HepG2 (cell line): Measurements from ENCODE around the gene ABCD2. TPM values are rescaled to one million over a fixed set of nuclear protein-coding genes. Genes with fewer than 3 reads are reported as not detected.

Experiments
- polyA plus RNA-seq, 8 experiments: library from polyadenylated mRNA; depleted of rRNA in 3 of 8; stranded (reverse) in 7 of 8; unstranded in 1 of 8; fragments of >200 nt; fragmentation: Illumina TruSeq in 4 of 8; extraction: Trizol in 4 of 8; gene quantifications; 2 replicates each; pipeline versions ENCODE4 v1.2.1 to v1.2.3, GENCODE V29; 2011 to 2016; ENCODE audit warnings: low read depth in 4 of 8, missing spikeins in 1 of 8, mixed read lengths in 1 of 8; ENCODE audit not compliant: insufficient read depth in 1 of 8
- small RNA-seq, 3 experiments: library from RNA; depleted of rRNA; stranded (forward); fragments of <200 nt; gene quantifications; one replicate each; pipeline ENCODE3, GENCODE V24; 2012; ENCODE audit warnings: low read depth in 2 of 3, low replicate concordance in 1 of 3; ENCODE audit not compliant: insufficient read length in 3 of 3, insufficient read depth in 2 of 3
- total RNA-seq, 5 experiments: library from RNA; depleted of rRNA; stranded (reverse); fragments of >200 nt; fragmentation: Illumina TruSeq; extraction: Trizol; gene quantifications; 2 replicates each; pipeline ENCODE4 v1.2.3, GENCODE V29; 2016; ENCODE audit warnings: low read depth in 1 of 5

ABCD2 gene
- total and polyA plus RNA-seq, 2 of the 13 experiments (the other 11 are each of a cell fraction or from before 2014, with no cell fraction given) = not detected

Small RNA genes within 50 kb of the gene (small RNA-seq; reads per million reads assigned to genes)
- gene AC121334.2 = 0 reads per million in 3 experiments

Other genes with a start within 250 kb of the ABCD2 start
- gene KIF21A, start 176.7 kb downstream of the ABCD2 start, total RNA-seq (2016; rRNA removed; fragmentation: Illumina TruSeq; extraction: Trizol) = 39.7 and 55.9 TPM in 2 replicates
- gene KIF21A, start 176.7 kb downstream of the ABCD2 start, polyA plus RNA-seq (2011; rRNA removed) = 17.1 and 20.6 TPM in 2 replicates